H1 (cell line): ENCODE measurements around the gene CCDC78. TPM values are rescaled to one million over a fixed set of nuclear protein-coding genes. Genes with fewer than 3 reads are reported as not detected.

Experiments
- CTCF ChIA-PET: fragments of 300-600 bp; sonication (Branson Sonifier 250); formaldehyde crosslinking; loops from one replicate; lab custom pipeline; 2021; ENCODE audit not compliant: partially characterized antibody; lab: Charles Lee
- POLR2A ChIA-PET: fragments of 300-600 bp; sonication (Branson Sonifier 250); formaldehyde crosslinking; loops from one replicate; lab custom pipeline; 2021; ENCODE audit warnings: inconsistent platforms; ENCODE audit not compliant: partially characterized antibody; lab: Charles Lee
- DNase-seq, 2 experiments: peaks; one replicate each; pipeline versions ENCODE4 v3.0.0 to v3.0.0-alpha.2; 2010 to 2022; ENCODE audit warnings: low spot score in 2 of 2, low read depth in 1 of 2, mixed read lengths in 1 of 2
- FAIRE-seq: peaks from 2 replicates; lab custom pipeline; 2011; peaks lifted over from hg19 to GRCh38; lab: Jason Lieb, UNC
- H2AFZ ChIP-seq: 2 replicates; pipeline ENCODE4 v1.8.1; 2012; ENCODE audit warnings: low read length, inconsistent platforms
- H2AK5ac ChIP-seq: 2 replicates; pipeline ENCODE4 v1.6.1; 2013; ENCODE audit warnings: low read depth, low read length
- H2BK120ac ChIP-seq: replicated peaks from 2 replicates; pipeline ENCODE3; 2013; ENCODE audit warnings: low read depth, low read length, inconsistent platforms
- H2BK12ac ChIP-seq: 2 replicates; pipeline ENCODE4 v1.6.1; 2013; ENCODE audit warnings: low read depth, low read length
- H2BK15ac ChIP-seq: 2 replicates; pipeline ENCODE4 v1.6.1; 2013; ENCODE audit warnings: low read length
- H2BK20ac ChIP-seq: 2 replicates; pipeline ENCODE4 v1.6.1; 2013; ENCODE audit warnings: low read length
- H2BK5ac ChIP-seq: 2 replicates; pipeline ENCODE4 v1.6.1; 2013; ENCODE audit warnings: low read depth, low read length
- H3K14ac ChIP-seq: 2 replicates; pipeline ENCODE4 v1.6.1; 2013; ENCODE audit warnings: inconsistent platforms; ENCODE audit not compliant: insufficient read length
- H3K18ac ChIP-seq: 2 replicates; pipeline ENCODE4 v1.6.1; 2013; ENCODE audit warnings: low read length; ENCODE audit errors: extremely low read depth
- H3K23ac ChIP-seq: 2 replicates; pipeline ENCODE4 v1.6.1; 2013; ENCODE audit warnings: inconsistent platforms; ENCODE audit not compliant: insufficient read length
- H3K23me2 ChIP-seq: 2 replicates; pipeline ENCODE4 v1.6.1; 2013; ENCODE audit warnings: low read depth, low read length
- H3K27ac ChIP-seq: 2 replicates; pipeline ENCODE4 v1.6.1; 2011; ENCODE audit warnings: low read depth, low read length, inconsistent platforms
- H3K27me3 ChIP-seq, 4 experiments: replicated peaks in 1 of 4; 1 replicate in 1 of 4; 2 replicates in 3 of 4; pipeline versions ENCODE4 v1.6.1 to v1.8.1; 2011 to 2013; ENCODE audit warnings: low read length in 3 of 4, mild to moderate bottlenecking in 3 of 4, inconsistent platforms in 2 of 4, mixed read lengths in 2 of 4, moderate library complexity in 1 of 4; ENCODE audit not compliant: control insufficient read depth in 3 of 4, insufficient read depth in 3 of 4; ENCODE audit errors: extremely low read depth in 1 of 4
- H3K36me3 ChIP-seq, 4 experiments: 2 replicates each; pipeline versions ENCODE4 v1.6.1 to v1.8.1; 2011 to 2013; ENCODE audit warnings: mild to moderate bottlenecking in 4 of 4, low read length in 3 of 4, moderate library complexity in 2 of 4, control low read depth in 1 of 4, inconsistent platforms in 1 of 4; ENCODE audit not compliant: insufficient read depth in 4 of 4, control insufficient read depth in 2 of 4
- H3K4ac ChIP-seq: replicated peaks from 2 replicates; pipeline ENCODE3; 2013; ENCODE audit warnings: low read length, low read depth, mixed read lengths, inconsistent platforms; ENCODE audit not compliant: insufficient read length
- H3K4me1 ChIP-seq, 4 experiments: replicated peaks in 1 of 4; 1 replicate in 1 of 4; 2 replicates in 3 of 4; pipeline versions ENCODE4 v1.6.1 to v1.8.1; 2011 to 2013; ENCODE audit warnings: low read length in 3 of 4, inconsistent platforms in 2 of 4, mixed read lengths in 1 of 4; ENCODE audit not compliant: insufficient read depth in 4 of 4, control insufficient read depth in 3 of 4
- H3K4me2 ChIP-seq, 2 experiments: 2 replicates each; pipeline versions ENCODE4 v1.6.1 to v1.8.1; 2011 to 2013; ENCODE audit warnings: low read depth in 2 of 2, low read length in 2 of 2, control low read depth in 1 of 2, inconsistent platforms in 1 of 2, mild to moderate bottlenecking in 1 of 2; ENCODE audit not compliant: insufficient read depth in 1 of 2
- H3K4me3 ChIP-seq, 4 experiments: fragments of 200-600, 300-600 bp in 1 of 4; sonication (generic), shearing (Covaris generic), sonication (Bioruptor Twin) in 1 of 4; 2 replicates each; pipeline versions ENCODE4 v1.5.1 to v1.8.1; 2011 to 2016; ENCODE audit warnings: low read length in 4 of 4, low read depth in 3 of 4, control low read depth in 2 of 4, inconsistent platforms in 2 of 4, mild to moderate bottlenecking in 2 of 4, mixed read lengths in 1 of 4, moderate library complexity in 1 of 4; ENCODE audit not compliant: insufficient read depth in 2 of 4; ENCODE audit errors: extremely low read depth in 1 of 4
- H3K56ac ChIP-seq: replicated peaks from 2 replicates; pipeline ENCODE3; 2013; ENCODE audit warnings: low read depth, mild to moderate bottlenecking, mixed read lengths, low read length, inconsistent platforms; ENCODE audit not compliant: insufficient read length
- H3K79me1 ChIP-seq: 2 replicates; pipeline ENCODE4 v1.6.1; 2013; ENCODE audit warnings: low read depth, low read length, control low read depth
- H3K79me2 ChIP-seq, 2 experiments: 2 replicates each; pipeline versions ENCODE4 v1.6.1 to v1.8.1; 2012 to 2013; ENCODE audit warnings: low read length in 2 of 2, mild to moderate bottlenecking in 2 of 2, inconsistent platforms in 1 of 2; ENCODE audit not compliant: insufficient read depth in 2 of 2, control insufficient read depth in 1 of 2
- H3K9ac ChIP-seq, 4 experiments: replicated peaks in 1 of 4; 1 replicate in 1 of 4; 2 replicates in 3 of 4; pipeline versions ENCODE4 v1.6.1 to v1.8.1; 2011 to 2013; ENCODE audit warnings: low read depth in 3 of 4, low read length in 3 of 4, control low read depth in 2 of 4, mild to moderate bottlenecking in 2 of 4, moderate library complexity in 2 of 4, inconsistent platforms in 1 of 4; ENCODE audit errors: extremely low read depth in 1 of 4
- H3K9me3 ChIP-seq, 2 experiments: 2 replicates each; pipeline versions ENCODE4 v1.6.1 to v1.8.1; 2012 to 2013; ENCODE audit warnings: mild to moderate bottlenecking in 2 of 2, moderate library complexity in 2 of 2, control low read depth in 1 of 2, inconsistent platforms in 1 of 2, low read depth in 1 of 2, low read length in 1 of 2, mixed read lengths in 1 of 2; ENCODE audit not compliant: insufficient read depth in 2 of 2
- H4K20me1 ChIP-seq, 2 experiments: replicated peaks in 1 of 2; 2 replicates each; pipeline versions ENCODE3 to v1.8.1; 2011 to 2013; ENCODE audit warnings: inconsistent platforms in 2 of 2, low read length in 2 of 2, mild to moderate bottlenecking in 1 of 2; ENCODE audit not compliant: insufficient read depth in 2 of 2, control insufficient read depth in 1 of 2
- H4K5ac ChIP-seq: 2 replicates; pipeline ENCODE4 v1.6.1; 2013; ENCODE audit warnings: low read length, low read depth, mixed read lengths, inconsistent platforms; ENCODE audit not compliant: insufficient read length
- H4K8ac ChIP-seq: 2 replicates; pipeline ENCODE4 v1.8.0; 2013; ENCODE audit warnings: mild to moderate bottlenecking, moderate library complexity, low read length, inconsistent platforms; ENCODE audit not compliant: insufficient read depth; ENCODE audit errors: extremely low read depth
- H4K91ac ChIP-seq: replicated peaks from 2 replicates; pipeline ENCODE3; 2013; ENCODE audit warnings: low read length, mixed read lengths, inconsistent platforms; ENCODE audit not compliant: insufficient read length
- ASH2L ChIP-seq: fragments of 200-600, 300-600 bp; sonication (generic); IDR thresholded peaks from one replicate; pipeline ENCODE4 v1.7.1; 2017; ENCODE audit warnings: low read length
- GABPA ChIP-seq: IDR thresholded peaks from 2 replicates; pipeline ENCODE4 v1.6.1; 2011; ENCODE audit warnings: mild to moderate bottlenecking, low read length, moderate library complexity, borderline replicate concordance; ENCODE audit not compliant: insufficient read depth
- SIX5 ChIP-seq: IDR thresholded peaks from 2 replicates; pipeline ENCODE4 v1.6.1; 2011; ENCODE audit warnings: mild to moderate bottlenecking, low read depth, low read length
- WGBS, 2 experiments: shearing (Covaris generic) in 1 of 2; methylation state at CpG; one replicate each; pipeline versions ENCODE4 v1.1.6 to v1.1.7; 2013 to 2015; ENCODE audit warnings: low lambda C conversion rate in 2 of 2, mixed read lengths in 2 of 2, inconsistent platforms in 1 of 2, low coverage in 1 of 2, missing lambda C conversion rate in 1 of 2; ENCODE audit not compliant: insufficient replicate concordance in 2 of 2, insufficient coverage in 1 of 2, insufficient read length in 1 of 2; ENCODE audit errors: extremely low coverage in 1 of 2, missing lambda C conversion rate in 1 of 2; 5-methylcytosine and 5-hydroxymethylcytosine counted together
- polyA plus RNA-seq, 7 experiments: library from polyadenylated mRNA; depleted of rRNA in 3 of 7; stranded (reverse) in 5 of 7; unstranded in 2 of 7; fragments of >200 nt in 5 of 7; fragments of 200-250 nt in 2 of 7; gene quantifications; 1 replicate in 5 of 7; 2 replicates in 1 of 7; 4 replicates in 1 of 7; pipeline versions ENCODE4 v1.2.1 to v1.2.3, GENCODE V29; 2011 to 2013; ENCODE audit warnings: missing spikeins in 2 of 7, mixed read lengths in 2 of 7
- total RNA-seq: library from RNA; stranded (reverse); fragmentation: NEBNext Ultra II Directional; extraction: Animal tissue kit (Norgen Biotek cat#: 25700); gene quantifications from 2 replicates; pipeline ENCODE4 v1.2.1, GENCODE V29; 2021

Gene CCDC78
- total and polyA plus RNA-seq, 2 of the 8 experiments (the other 6 are each of a cell fraction or from before 2014, with no cell fraction given): 7.1 to 8.5 TPM

- 86% methylated on average over 11 of the region's 11 CpGs; no CpG with 5 or more reads in 1 of the 2 experiments for whole genome bisulfite sequencing, 2 experiments
- H3K23me2 ChIP-seq: no peaks in the 10 kb centered on the region
- CTCF ChIA-PET: interaction anchor here (0.6 to 9.2 kb wide), 6 partner anchors 10 to 42 kb away, joined by 3 to 88 read pairs (median 8); partner anchors contain the start of gene CIAO3
- H4K20me1 ChIP-seq: no peaks in the 10 kb centered on the region
- H2BK12ac ChIP-seq: no peak overlapping the region
- H3K79me2 ChIP-seq: no peaks in the 10 kb centered on the region
- H2AFZ ChIP-seq: no peak overlapping the region
- no peaks in the 10 kb centered on the region for H3K27me3 ChIP-seq
- POLR2A ChIA-PET: interaction anchor here (0.9 to 1.7 kb wide), 2 partner anchors 10 to 39 kb away, joined by 4 to 6 read pairs; no protein-coding TSS in a partner anchor
- H4K5ac ChIP-seq: no peak overlapping the region
- H3K18ac ChIP-seq: no peak overlapping the region
- H3K4me2 ChIP-seq: no peak overlapping the region
- 0 out of 4 replicates have a peak, but pooled peaks cover 0 to 3% of the 10 kb centered on the region in 2 experiments for H3K9me3 ChIP-seq
- H2AK5ac ChIP-seq: no peak overlapping the region
- H2BK20ac ChIP-seq: no peak overlapping the region
- no peak overlapping the region for H3K56ac ChIP-seq
- no peaks in the 10 kb centered on the region for H3K36me3 ChIP-seq
- FAIRE-seq (no peak), DNase-seq (no peak)
- peaks cover 3 to 12% (median 5%) of the 10 kb centered on the region in 4 experiments; a peak in 5 of 7 replicates for H3K4me1 ChIP-seq
- H3K23ac ChIP-seq: no peak overlapping the region
- H4K91ac ChIP-seq: no peak overlapping the region
- H4K8ac ChIP-seq: no peak overlapping the region
- no peak overlapping the region for H2BK5ac ChIP-seq
- no peak overlapping the region for H3K27ac ChIP-seq
- no peaks in the 10 kb centered on the region for H3K79me1 ChIP-seq
- H2BK15ac ChIP-seq: no peak overlapping the region
- H2BK120ac ChIP-seq: no peak overlapping the region
- no peak overlapping the region for H3K4ac ChIP-seq
- no peak overlapping the region for H3K9ac ChIP-seq
- no peak overlapping the region for H3K14ac ChIP-seq
- no peak overlapping the region for H3K4me3 ChIP-seq
- TF ChIP-seq GABPA (no peak), ASH2L (no peak), SIX5 (no peak)
These were observed 28.4 kb upstream of the CCDC78 start for GRCh38 chr16:754656-755055.
